ENCODE measurements around the gene ARL8A. TPM values are rescaled to one million over a fixed set of nuclear protein-coding genes. Genes with fewer than 3 reads are reported as not detected.

ARL8A gene
- polyA plus RNA-seq, 1 experiment, result 58.0 TPM

DNA sequence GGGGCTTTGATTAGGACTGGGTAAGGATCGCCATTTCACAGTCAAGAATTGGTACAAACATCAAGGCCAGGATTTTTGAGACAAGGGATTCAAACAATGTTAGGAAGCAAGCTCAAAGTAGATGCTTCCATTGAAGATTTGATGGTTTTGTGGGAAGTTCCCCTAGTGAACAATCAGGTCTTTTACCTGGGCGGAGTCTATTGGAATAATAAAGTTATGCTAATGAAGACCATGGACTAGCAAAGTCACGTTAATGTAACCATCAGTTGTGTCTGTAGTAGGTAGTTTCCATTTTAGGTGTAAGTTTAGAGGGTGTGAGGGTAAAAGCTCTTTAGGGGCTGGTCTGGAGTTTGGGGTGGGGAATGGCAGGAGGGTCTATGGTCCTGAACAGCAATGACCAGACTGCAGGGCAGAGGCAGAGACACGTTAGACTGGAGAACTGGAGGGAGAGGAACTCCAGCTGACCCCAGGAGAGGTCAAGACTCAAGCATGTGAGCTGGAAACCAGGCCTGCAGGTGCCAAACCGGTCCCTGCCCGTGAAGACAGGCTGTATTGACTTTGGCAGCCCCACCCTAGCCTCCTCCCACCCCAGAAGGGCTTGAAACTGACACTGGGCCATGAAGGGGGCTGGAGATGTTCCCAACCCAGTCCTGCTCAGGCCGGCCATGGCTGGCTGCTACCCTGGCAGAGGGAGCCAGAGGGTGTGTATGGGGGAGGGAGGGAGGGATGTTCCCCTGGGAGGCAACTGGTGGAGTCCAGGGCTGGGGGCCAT, 57.8 kb downstream of the ARL8A start:
- H3K9me3 ChIP-seq (ENCODE audit: control insufficient read depth, insufficient read depth, low read length), result no peaks in the 10 kb centered on the region
- ChIA-PET CTCF (no interaction called here), POLR2A (no interaction called here)
- H3K27ac ChIP-seq (ENCODE audit: low read depth, low read length), result no peak overlapping the region
- TF ChIP-seq, protein P1, sequence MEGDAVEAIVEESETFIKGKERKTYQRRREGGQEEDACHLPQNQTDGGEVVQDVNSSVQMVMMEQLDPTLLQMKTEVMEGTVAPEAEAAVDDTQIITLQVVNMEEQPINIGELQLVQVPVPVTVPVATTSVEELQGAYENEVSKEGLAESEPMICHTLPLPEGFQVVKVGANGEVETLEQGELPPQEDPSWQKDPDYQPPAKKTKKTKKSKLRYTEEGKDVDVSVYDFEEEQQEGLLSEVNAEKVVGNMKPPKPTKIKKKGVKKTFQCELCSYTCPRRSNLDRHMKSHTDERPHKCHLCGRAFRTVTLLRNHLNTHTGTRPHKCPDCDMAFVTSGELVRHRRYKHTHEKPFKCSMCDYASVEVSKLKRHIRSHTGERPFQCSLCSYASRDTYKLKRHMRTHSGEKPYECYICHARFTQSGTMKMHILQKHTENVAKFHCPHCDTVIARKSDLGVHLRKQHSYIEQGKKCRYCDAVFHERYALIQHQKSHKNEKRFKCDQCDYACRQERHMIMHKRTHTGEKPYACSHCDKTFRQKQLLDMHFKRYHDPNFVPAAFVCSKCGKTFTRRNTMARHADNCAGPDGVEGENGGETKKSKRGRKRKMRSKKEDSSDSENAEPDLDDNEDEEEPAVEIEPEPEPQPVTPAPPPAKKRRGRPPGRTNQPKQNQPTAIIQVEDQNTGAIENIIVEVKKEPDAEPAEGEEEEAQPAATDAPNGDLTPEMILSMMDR (IDR thresholded peaks at IDR 0.05; ENCODE audit: low read depth, low read length), result no peak
- DNase-seq (ENCODE audit: low read depth, low spot score), result no peak
- H3K4me3 ChIP-seq (ENCODE audit: low read depth, low read length), result no peak overlapping the region
- H3K27me3 ChIP-seq (ENCODE audit: control insufficient read depth, insufficient read depth, low read length), result peaks cover 6% of the 10 kb centered on the region

DNA sequence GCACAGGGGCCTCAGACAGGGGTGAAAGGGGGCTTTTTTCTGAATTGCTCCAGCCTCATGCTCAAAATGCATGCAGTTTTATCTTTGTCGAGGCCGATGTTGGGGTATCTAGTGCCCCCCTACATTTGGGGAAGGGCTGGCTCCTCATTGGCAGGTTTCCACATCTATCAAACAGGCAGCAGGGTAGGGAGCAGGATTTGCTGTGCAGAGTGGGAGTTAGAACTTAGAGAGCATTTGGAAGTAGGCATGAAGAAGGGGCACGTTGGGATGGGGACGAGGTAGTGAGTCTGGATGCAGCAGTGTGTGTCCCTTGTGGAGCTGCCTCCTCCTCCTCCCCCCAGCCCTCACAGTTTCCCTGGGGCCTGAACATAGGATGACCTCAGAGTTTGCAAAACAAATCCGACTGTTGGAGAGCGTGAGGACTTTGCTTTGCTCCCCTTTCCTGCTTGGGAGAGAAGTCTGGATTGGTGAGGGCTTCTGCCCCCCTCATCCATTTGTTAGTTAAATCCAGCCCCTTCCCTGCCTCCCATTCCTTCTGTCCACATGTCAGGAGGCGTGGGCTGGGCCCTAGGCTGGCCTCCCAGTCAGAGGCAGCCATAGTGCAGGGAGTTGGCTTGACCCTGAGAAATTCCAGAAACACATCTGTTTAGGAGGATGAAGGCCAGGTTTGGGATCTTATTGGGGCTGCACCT, 58.7 kb downstream of the ARL8A start:
- POLR2A ChIA-PET, result no interaction called here
- no peak for DNase-seq (ENCODE audit: low read depth, low spot score)
- CTCF ChIA-PET, result no interaction called here
- H3K9me3 ChIP-seq (ENCODE audit: control insufficient read depth, insufficient read depth, low read length), result no peaks in the 10 kb centered on the region
- TF ChIP-seq, protein P1 (IDR thresholded peaks at IDR 0.05; ENCODE audit: low read depth, low read length), result no peak
- H3K4me3 ChIP-seq (ENCODE audit: low read depth, low read length), result no peak overlapping the region
- H3K27me3 ChIP-seq (ENCODE audit: control insufficient read depth, insufficient read depth, low read length), result peaks cover 1% of the 10 kb centered on the region
- no peak overlapping the region for H3K27ac ChIP-seq (ENCODE audit: low read depth, low read length)

DNA sequence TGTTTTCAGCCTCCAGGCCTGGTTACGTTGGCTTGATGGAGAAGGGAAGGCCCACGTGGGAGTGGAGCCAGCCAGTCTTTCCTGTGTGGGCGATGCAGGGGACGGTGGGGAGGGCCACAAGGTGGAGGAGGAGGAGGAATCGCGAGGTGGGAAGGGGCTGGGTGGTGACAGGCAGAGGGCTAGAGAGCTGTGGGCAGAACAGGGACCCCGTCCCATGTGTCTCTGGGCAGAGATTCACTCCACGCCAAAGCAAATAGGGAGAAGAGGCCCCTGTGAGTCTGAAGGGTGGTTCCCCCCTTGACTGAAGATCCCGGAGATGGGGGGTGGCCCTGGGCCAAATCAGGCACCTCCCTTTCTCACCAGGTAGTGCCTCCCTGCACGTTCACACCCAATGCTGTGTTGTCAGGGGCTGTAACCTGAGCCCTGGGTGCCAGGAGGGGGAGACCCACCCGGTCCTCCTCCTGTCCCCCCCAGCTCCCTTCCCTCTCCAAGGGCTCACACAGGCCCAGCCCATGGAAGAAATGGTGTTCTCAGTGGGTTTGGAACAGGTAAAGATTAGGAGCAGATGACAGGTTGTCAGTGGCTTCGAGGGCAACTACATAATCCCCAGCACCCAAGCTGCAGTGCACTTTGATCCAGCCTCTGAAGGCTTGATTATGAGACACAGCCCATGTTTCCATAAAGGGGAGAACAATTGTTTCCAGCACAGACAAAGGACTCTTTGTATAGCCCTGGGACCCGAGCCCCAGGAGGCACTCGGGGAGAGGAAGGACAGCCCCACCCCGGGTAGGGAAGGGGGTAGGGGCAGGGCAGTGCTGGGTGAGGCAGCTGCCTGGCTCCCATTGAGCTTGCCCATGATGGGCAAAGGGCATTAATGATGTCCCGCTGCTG, 59.5 kb downstream of the ARL8A start:
- CTCF ChIA-PET, result no interaction called here
- Histone ChIP-seq H3K4me3 (ENCODE audit: low read depth, low read length) (no peak overlapping the region), H3K9me3 (ENCODE audit: control insufficient read depth, insufficient read depth, low read length) (no peaks in the 10 kb centered on the region), H3K27ac (ENCODE audit: low read depth, low read length) (no peak overlapping the region), H3K27me3 (ENCODE audit: control insufficient read depth, insufficient read depth, low read length) (no peaks in the 10 kb centered on the region)
- TF ChIP-seq, protein P1 (IDR thresholded peaks at IDR 0.05; ENCODE audit: low read depth, low read length), result no peak
- POLR2A ChIA-PET, result no interaction called here
- DNase-seq (ENCODE audit: low read depth, low spot score), result no peak

Small RNAs within 50 kb of the gene (small RNA-seq; reads per million reads assigned to genes)
- gene CRIP1P3 (ENCODE audit: insufficient read length, low read depth), result not detected

Other genes with a start within 250 kb of the ARL8A start
- 41.1 and 52.6 TPM in 2 replicates for gene LMOD1, start 198.2 kb downstream of the ARL8A start, polyA plus RNA-seq (2011; rRNA removed)
- gene TIMM17A, start 189.2 kb downstream of the ARL8A start, polyA plus RNA-seq (2011; rRNA removed), result 75.2 and 104 TPM in 2 replicates
- gene RNPEP, start 162.1 kb downstream of the ARL8A start, polyA plus RNA-seq (2011; rRNA removed), result 86.8 and 89.0 TPM in 2 replicates
- gene ELF3, start 134.2 kb downstream of the ARL8A start, polyA plus RNA-seq (2011; rRNA removed), result 0.12 and 0.72 TPM in 2 replicates
- not detected in 2 replicates for gene GPR37L1, start 21.8 kb downstream of the ARL8A start, polyA plus RNA-seq (2011; rRNA removed)
- not detected in 2 replicates for gene PTPN7, start 15.9 kb upstream of the ARL8A start, polyA plus RNA-seq (2011; rRNA removed)
- gene LGR6, start 49.1 kb upstream of the ARL8A start, polyA plus RNA-seq (2011; rRNA removed), result not detected in 2 replicates
- gene UBE2T, start 197.2 kb upstream of the ARL8A start, polyA plus RNA-seq (2011; rRNA removed), result 38.4 and 44.1 TPM in 2 replicates
- gene PPP1R12B, start 204.0 kb upstream of the ARL8A start, polyA plus RNA-seq (2011; rRNA removed), result 37.1 and 38.6 TPM in 2 replicates

All from AG04450 (cell line).